ENCODE results near the gene ZNF462.

The ZNF462 gene

DNA sequence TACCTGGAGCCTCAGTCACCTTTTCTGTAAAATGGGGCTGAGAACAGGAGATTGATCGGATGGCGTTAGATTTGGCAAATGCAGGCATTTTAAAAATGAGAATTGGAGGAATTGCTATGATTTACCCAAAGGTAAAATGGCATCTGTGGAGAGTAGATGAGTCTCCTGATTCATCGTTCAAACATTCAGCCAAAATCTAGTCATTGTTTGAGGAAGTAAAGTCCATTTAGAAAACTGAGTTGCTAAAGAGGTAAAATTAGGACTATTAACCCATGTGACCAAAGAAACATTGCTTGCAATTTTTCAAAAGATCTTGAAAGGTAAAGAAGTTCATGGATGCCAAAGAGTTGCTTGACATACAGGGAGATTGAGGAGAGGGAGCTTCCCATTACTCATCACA, 69.7 kb downstream of the ZNF462 start:
- H3K27me3 ChIP-seq (ENCODE audit: insufficient read depth, low read length, poor library complexity, severe bottlenecking) = no peaks in the 10 kb centered on the region
- H4K20me1 ChIP-seq (ENCODE audit: insufficient read depth, low read length, poor library complexity, severe bottlenecking) = no peaks in the 10 kb centered on the region
- peaks cover 73% of the 10 kb centered on the region; the same call in 1 of the 2 replicates for H3K36me3 ChIP-seq (ENCODE audit: insufficient read depth, low read length)
- no peaks in the 10 kb centered on the region for H3F3A ChIP-seq (ENCODE audit: low read depth)
- no peak overlapping the region for H3K9ac ChIP-seq (ENCODE audit: low read depth, low read length, poor library complexity, severe bottlenecking)
- no peak overlapping the region for H3K4me2 ChIP-seq (ENCODE audit: low read depth, low read length, poor library complexity, severe bottlenecking)
- TF ChIP-seq, protein P1, sequence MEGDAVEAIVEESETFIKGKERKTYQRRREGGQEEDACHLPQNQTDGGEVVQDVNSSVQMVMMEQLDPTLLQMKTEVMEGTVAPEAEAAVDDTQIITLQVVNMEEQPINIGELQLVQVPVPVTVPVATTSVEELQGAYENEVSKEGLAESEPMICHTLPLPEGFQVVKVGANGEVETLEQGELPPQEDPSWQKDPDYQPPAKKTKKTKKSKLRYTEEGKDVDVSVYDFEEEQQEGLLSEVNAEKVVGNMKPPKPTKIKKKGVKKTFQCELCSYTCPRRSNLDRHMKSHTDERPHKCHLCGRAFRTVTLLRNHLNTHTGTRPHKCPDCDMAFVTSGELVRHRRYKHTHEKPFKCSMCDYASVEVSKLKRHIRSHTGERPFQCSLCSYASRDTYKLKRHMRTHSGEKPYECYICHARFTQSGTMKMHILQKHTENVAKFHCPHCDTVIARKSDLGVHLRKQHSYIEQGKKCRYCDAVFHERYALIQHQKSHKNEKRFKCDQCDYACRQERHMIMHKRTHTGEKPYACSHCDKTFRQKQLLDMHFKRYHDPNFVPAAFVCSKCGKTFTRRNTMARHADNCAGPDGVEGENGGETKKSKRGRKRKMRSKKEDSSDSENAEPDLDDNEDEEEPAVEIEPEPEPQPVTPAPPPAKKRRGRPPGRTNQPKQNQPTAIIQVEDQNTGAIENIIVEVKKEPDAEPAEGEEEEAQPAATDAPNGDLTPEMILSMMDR (conservative IDR thresholded peaks at IDR 0.05; ENCODE audit: low read length) = no peak
- no peak for TF ChIP-seq EZH2phosphoT487 (IDR thresholded peaks at IDR 0.05; ENCODE audit: borderline replicate concordance)
- no peaks in the 10 kb centered on the region for H3K79me2 ChIP-seq (ENCODE audit: insufficient read depth, low read length)
- no peaks in the 10 kb centered on the region for H3K9me2 ChIP-seq (replicated peaks; ENCODE audit: low read depth, low read length)
- H3K4me3 ChIP-seq (ENCODE audit: low read length, poor library complexity, severe bottlenecking) = no peak overlapping the region
- H3K9me3 ChIP-seq (ENCODE audit: insufficient read depth, low read depth, low read length) = no peaks in the 10 kb centered on the region
- no peaks in the 10 kb centered on the region for H3K4me1 ChIP-seq (ENCODE audit: insufficient read depth, low read length, poor library complexity, severe bottlenecking)
- no peak overlapping the region for H2AFZ ChIP-seq (ENCODE audit: low read length)

DNA sequence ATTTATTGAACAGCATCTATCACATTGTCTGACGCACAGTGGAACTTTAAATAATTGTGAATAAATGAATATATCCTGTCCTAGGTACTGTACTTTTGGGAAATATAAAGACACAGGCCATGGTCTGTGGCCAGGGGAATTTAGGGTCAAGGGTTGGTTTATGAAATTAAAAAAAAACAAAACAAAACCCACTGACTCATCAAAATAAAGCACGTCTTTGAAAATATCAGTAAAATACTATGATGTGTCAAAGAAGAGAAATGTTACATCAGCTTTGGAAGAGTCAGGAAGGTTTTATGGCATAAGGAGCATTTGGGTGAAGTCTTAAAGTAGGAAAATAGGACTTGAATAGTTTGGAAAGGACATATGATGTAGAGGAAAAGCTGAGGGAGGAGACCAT, 70.5 kb downstream of the ZNF462 start:
- no peaks in the 10 kb centered on the region for H3K4me1 ChIP-seq (ENCODE audit: insufficient read depth, low read length, poor library complexity, severe bottlenecking)
- H3K27me3 ChIP-seq (ENCODE audit: insufficient read depth, low read length, poor library complexity, severe bottlenecking) = no peaks in the 10 kb centered on the region
- no peaks in the 10 kb centered on the region for H3K9me3 ChIP-seq (ENCODE audit: insufficient read depth, low read depth, low read length)
- no peak for TF ChIP-seq EZH2phosphoT487 (IDR thresholded peaks at IDR 0.05; ENCODE audit: borderline replicate concordance)
- TF ChIP-seq, protein P1 (conservative IDR thresholded peaks at IDR 0.05; ENCODE audit: low read length) = no peak
- no peak overlapping the region for H3K4me2 ChIP-seq (ENCODE audit: low read depth, low read length, poor library complexity, severe bottlenecking)
- H3K36me3 ChIP-seq (ENCODE audit: insufficient read depth, low read length) = peaks cover 65% of the 10 kb centered on the region; the same call in 1 of the 2 replicates
- no peak overlapping the region for H2AFZ ChIP-seq (ENCODE audit: low read length)
- H3K9me2 ChIP-seq (replicated peaks; ENCODE audit: low read depth, low read length) = no peaks in the 10 kb centered on the region
- no peaks in the 10 kb centered on the region for H3F3A ChIP-seq (ENCODE audit: low read depth)
- H3K9ac ChIP-seq (ENCODE audit: low read depth, low read length, poor library complexity, severe bottlenecking) = no peak overlapping the region
- H3K79me2 ChIP-seq (ENCODE audit: insufficient read depth, low read length) = no peaks in the 10 kb centered on the region
- no peaks in the 10 kb centered on the region for H4K20me1 ChIP-seq (ENCODE audit: insufficient read depth, low read length, poor library complexity, severe bottlenecking)
- no peak overlapping the region for H3K4me3 ChIP-seq (ENCODE audit: low read length, poor library complexity, severe bottlenecking)

DNA sequence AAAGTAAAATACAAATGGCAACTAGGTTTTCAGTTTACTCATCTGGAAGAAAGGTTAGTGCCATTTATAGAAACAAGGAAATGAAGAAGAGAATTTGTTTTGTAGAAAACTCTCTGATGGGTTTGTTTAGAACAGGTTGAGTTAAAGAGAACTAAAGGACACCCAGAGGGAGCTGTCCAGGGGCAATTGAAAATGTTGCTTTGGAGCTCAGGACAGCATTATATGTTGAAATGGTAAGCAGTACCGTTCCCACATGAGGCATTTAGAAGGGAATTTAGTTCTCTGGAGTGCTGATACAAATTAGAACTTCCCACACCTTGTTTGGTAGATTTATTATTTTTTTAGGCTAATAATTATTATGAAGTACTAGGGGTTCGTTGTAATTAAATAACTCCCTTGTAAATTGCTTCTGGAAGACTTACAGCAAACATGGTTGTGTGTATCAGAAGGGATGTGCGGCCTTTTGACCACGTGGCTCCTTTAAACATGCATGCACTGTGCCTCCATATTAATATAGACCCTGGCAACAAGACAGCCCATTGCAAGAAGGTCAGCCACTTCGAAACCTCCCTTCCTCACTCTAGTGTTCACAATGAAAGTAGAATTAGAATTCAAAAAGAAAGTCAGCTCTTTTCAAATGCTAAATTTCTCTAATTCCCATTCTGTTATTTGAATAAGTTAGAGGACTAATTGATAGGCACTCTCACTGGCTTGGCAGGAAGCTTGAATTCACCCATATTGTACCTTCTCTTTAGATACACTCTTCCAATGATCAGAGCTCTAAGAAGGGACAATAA, 71.7 kb downstream of the ZNF462 start:
- no peaks in the 10 kb centered on the region for H3K27me3 ChIP-seq (ENCODE audit: insufficient read depth, low read length, poor library complexity, severe bottlenecking)
- H3K36me3 ChIP-seq (ENCODE audit: insufficient read depth, low read length) = peaks cover 55% of the 10 kb centered on the region; the same call in 1 of the 2 replicates
- no peaks in the 10 kb centered on the region for H3F3A ChIP-seq (ENCODE audit: low read depth)
- H3K79me2 ChIP-seq (ENCODE audit: insufficient read depth, low read length) = no peaks in the 10 kb centered on the region
- H3K9me3 ChIP-seq (ENCODE audit: insufficient read depth, low read depth, low read length) = no peaks in the 10 kb centered on the region
- no peaks in the 10 kb centered on the region for H3K4me1 ChIP-seq (ENCODE audit: insufficient read depth, low read length, poor library complexity, severe bottlenecking)
- H4K20me1 ChIP-seq (ENCODE audit: insufficient read depth, low read length, poor library complexity, severe bottlenecking) = no peaks in the 10 kb centered on the region
- H3K9me2 ChIP-seq (replicated peaks; ENCODE audit: low read depth, low read length) = no peaks in the 10 kb centered on the region
- no peak for TF ChIP-seq EZH2phosphoT487 (IDR thresholded peaks at IDR 0.05; ENCODE audit: borderline replicate concordance)
- TF ChIP-seq, protein P1 (conservative IDR thresholded peaks at IDR 0.05; ENCODE audit: low read length) = no peak
- no peak overlapping the region for H3K4me3 ChIP-seq (ENCODE audit: low read length, poor library complexity, severe bottlenecking)
- H3K9ac ChIP-seq (ENCODE audit: low read depth, low read length, poor library complexity, severe bottlenecking) = no peak overlapping the region
- no peak overlapping the region for H2AFZ ChIP-seq (ENCODE audit: low read length)
- H3K4me2 ChIP-seq (ENCODE audit: low read depth, low read length, poor library complexity, severe bottlenecking) = no peak overlapping the region

All from Loucy (cell line).